ENCODE data around the gene YBEY. TPM values are rescaled to one million over a fixed set of nuclear protein-coding genes. Genes with fewer than 3 reads are reported as not detected.

YBEY gene
- total RNA-seq, 2 experiments from 2014 or later = 14.4 to 14.8 TPM

DNA sequence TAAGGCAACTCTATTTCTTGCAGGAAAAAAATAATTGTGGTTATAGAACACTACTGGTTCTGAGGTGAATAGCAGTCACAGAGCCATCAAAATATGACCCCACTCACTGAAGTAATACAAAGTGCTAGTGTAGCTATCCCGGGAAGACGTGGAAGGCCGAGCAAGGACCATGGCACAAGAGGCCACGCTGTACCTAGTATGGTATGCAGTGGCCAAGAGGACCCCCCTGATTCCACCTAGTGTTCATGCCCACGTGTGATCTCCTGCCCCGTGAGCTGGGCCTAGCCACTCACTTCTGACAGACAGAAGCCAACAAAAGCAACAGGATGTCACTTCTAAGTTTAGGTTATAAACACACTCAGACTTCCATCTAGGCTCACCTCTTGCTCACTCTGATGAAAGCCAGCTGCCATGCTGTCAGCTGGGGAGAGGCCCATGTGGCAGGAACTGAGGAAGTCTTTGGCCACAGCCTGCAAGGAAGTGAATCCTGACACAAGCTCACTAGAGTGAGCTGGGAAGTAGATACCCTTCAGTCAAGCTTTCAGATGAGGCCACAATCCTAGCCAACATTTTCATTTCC, 35.9 kb upstream of the YBEY start:
- H3K27me3 Mint-ChIP-seq = no peaks in the 10 kb centered on the region
- H3K36me3 Mint-ChIP-seq = peaks cover 61% of the 10 kb centered on the region
- DNase-seq = peak; percentile 24
- POLR2A ChIA-PET = no interaction called here
- no peaks in the 10 kb centered on the region for H3K9me3 Mint-ChIP-seq
- intact Hi-C loops (cut with micrococcal nuclease) = loop anchor here (5.0 kb wide), 1 partner anchor 37 kb away; the partner anchor contains the start of genes MCM3AP and YBEY
- CTCF ChIA-PET = interaction anchor here (1.0 to 2.2 kb wide), 4 partner anchors 18 to 278 kb away, joined by 3 to 5 read pairs (median 4); no protein-coding TSS in a partner anchor
- peaks cover 31% of the 10 kb centered on the region for H3K4me1 Mint-ChIP-seq (ENCODE audit: low read depth)
- H3K4me3 Mint-ChIP-seq = no peak overlapping the region
- H3K27ac Mint-ChIP-seq = peak overlapping the region; percentile 57

DNA sequence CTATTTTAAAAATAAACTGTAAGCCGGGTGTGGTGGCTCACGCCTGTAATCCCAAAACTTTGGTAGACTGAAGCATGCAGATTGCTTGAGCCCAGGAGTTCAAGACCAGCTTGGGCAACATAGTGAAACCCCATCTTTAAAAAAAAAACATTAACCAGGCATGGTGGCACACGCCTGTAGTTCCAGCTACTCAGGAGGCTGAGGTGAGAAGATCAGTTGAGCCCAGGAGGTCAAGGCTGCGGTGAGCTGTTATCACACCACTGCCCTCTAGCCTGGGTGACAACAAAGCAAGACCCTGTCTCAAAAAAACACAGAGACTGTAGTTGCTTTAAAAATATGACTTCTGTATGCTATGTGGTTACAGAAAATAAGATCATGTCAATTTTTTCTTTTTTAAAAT, 33.3 kb upstream of the YBEY start:
- H3K36me3 Mint-ChIP-seq = peaks cover 62% of the 10 kb centered on the region

GRCh38 chr21:46253610-46254124, 32.5 kb upstream of the YBEY start:
- POLR2A ChIA-PET = no interaction called here
- no peak overlapping the region for H3K4me3 Mint-ChIP-seq
- peak; percentile 75 for DNase-seq
- H3K27ac Mint-ChIP-seq = peak overlapping the region; percentile 79
- intact Hi-C loops (cut with micrococcal nuclease) = loop anchor here (5.0 kb wide), 1 partner anchor 34 kb away; the partner anchor contains the start of genes MCM3AP and YBEY
- peaks cover 31% of the 10 kb centered on the region for H3K4me1 Mint-ChIP-seq (ENCODE audit: low read depth)
- CTCF ChIA-PET = interaction anchor here (0.8 to 1.2 kb wide), 3 partner anchors 17 to 110 kb away, joined by 3 to 4 read pairs (median 3); no protein-coding TSS in a partner anchor
- H3K9me3 Mint-ChIP-seq = no peaks in the 10 kb centered on the region
- peaks cover 66% of the 10 kb centered on the region for H3K36me3 Mint-ChIP-seq
- H3K27me3 Mint-ChIP-seq = no peaks in the 10 kb centered on the region

More for the DNA sequence above, 33.3 kb upstream of the YBEY start:
- H3K9me3 Mint-ChIP-seq = no peaks in the 10 kb centered on the region
- no peak overlapping the region for H3K27ac Mint-ChIP-seq
- peaks cover 31% of the 10 kb centered on the region for H3K4me1 Mint-ChIP-seq (ENCODE audit: low read depth)
- POLR2A ChIA-PET = no interaction called here
- H3K27me3 Mint-ChIP-seq = no peaks in the 10 kb centered on the region
- intact Hi-C loops (cut with micrococcal nuclease) = loop anchor here (5.0 kb wide), 1 partner anchor 34 kb away; the partner anchor contains the start of genes MCM3AP and YBEY
- no peak for DNase-seq
- H3K4me3 Mint-ChIP-seq = no peak overlapping the region
- CTCF ChIA-PET = interaction anchor here (1.2 to 1.3 kb wide), 2 partner anchors 16 to 28 kb away, joined by 3 read pairs; no protein-coding TSS in a partner anchor

- no peak overlapping the region for H3K4me3 Mint-ChIP-seq
- no peaks in the 10 kb centered on the region for H3K27me3 Mint-ChIP-seq
- CTCF ChIA-PET = interaction anchor here (0.8 to 1.1 kb wide), 2 partner anchors 23 to 111 kb away, joined by 3 to 4 read pairs; no protein-coding TSS in a partner anchor
- H3K4me1 Mint-ChIP-seq (ENCODE audit: low read depth) = peaks cover 31% of the 10 kb centered on the region
- no peak for DNase-seq
- intact Hi-C loops (cut with micrococcal nuclease) = loop anchor here (5.0 kb wide), 1 partner anchor 33 kb away; the partner anchor contains the start of genes MCM3AP and YBEY
- peak overlapping the region; percentile 79 for H3K27ac Mint-ChIP-seq
- H3K9me3 Mint-ChIP-seq = no peaks in the 10 kb centered on the region
- peaks cover 67% of the 10 kb centered on the region for H3K36me3 Mint-ChIP-seq
- POLR2A ChIA-PET = no interaction called here
These were observed 31.8 kb upstream of the YBEY start for GRCh38 chr21:46254208-46254975.

- no peak overlapping the region for H3K4me3 Mint-ChIP-seq
- no peak for DNase-seq
- no peaks in the 10 kb centered on the region for H3K9me3 Mint-ChIP-seq
- H3K27me3 Mint-ChIP-seq = no peaks in the 10 kb centered on the region
- intact Hi-C loops (cut with micrococcal nuclease) = no loop called here
- ChIA-PET CTCF (no interaction called here), POLR2A (no interaction called here)
- peak overlapping the region; percentile 79 for H3K27ac Mint-ChIP-seq
- peaks cover 31% of the 10 kb centered on the region for H3K4me1 Mint-ChIP-seq (ENCODE audit: low read depth)
- H3K36me3 Mint-ChIP-seq = peaks cover 59% of the 10 kb centered on the region
These were observed 31.0 kb upstream of the YBEY start for GRCh38 chr21:46255166-46255565.

- ChIA-PET CTCF (no interaction called here), POLR2A (no interaction called here)
- no peak overlapping the region for H3K27ac Mint-ChIP-seq
- no peak overlapping the region for H3K4me3 Mint-ChIP-seq
- H3K4me1 Mint-ChIP-seq (ENCODE audit: low read depth) = peaks cover 24% of the 10 kb centered on the region
- no peak for DNase-seq
- no peaks in the 10 kb centered on the region for H3K9me3 Mint-ChIP-seq
- H3K36me3 Mint-ChIP-seq = peaks cover 56% of the 10 kb centered on the region
- H3K27me3 Mint-ChIP-seq = no peaks in the 10 kb centered on the region
- intact Hi-C loops (cut with micrococcal nuclease) = no loop called here
These were observed 30.3 kb upstream of the YBEY start for GRCh38 chr21:46255758-46256337.

DNA sequence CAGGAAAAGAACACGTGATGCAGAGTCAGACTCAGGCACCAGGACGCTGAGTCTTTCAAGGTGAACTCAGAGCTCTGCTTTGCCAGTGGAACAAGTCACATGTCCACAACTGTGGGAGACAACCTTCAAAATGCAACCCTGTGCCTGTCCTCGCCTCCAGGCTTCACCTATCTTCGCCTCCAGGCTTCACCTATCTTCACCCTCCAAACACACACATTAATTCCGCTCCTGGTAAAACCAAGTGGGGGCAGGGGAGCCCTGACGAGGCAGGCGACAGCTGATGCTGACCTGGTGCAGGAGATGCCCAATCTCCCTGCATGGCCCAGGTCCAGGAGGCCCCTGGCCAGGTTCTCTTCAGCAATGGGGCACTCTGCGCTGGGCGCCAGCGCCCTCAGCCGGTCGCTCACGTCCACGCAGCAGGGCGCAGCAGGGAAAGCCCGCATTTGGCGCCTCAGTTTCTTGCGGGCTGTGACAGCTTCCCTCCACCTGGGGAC, 29.6 kb upstream of the YBEY start:
- no peak for DNase-seq
- Mint-ChIP-seq H3K27ac (no peak overlapping the region), H3K27me3 (no peaks in the 10 kb centered on the region), H3K36me3 (peaks cover 59% of the 10 kb centered on the region), H3K9me3 (no peaks in the 10 kb centered on the region), H3K4me3 (no peak overlapping the region), H3K4me1 (ENCODE audit: low read depth) (peaks cover 20% of the 10 kb centered on the region)
- CTCF ChIA-PET = no interaction called here
- POLR2A ChIA-PET = no interaction called here
- intact Hi-C loops (cut with micrococcal nuclease) = no loop called here

DNA sequence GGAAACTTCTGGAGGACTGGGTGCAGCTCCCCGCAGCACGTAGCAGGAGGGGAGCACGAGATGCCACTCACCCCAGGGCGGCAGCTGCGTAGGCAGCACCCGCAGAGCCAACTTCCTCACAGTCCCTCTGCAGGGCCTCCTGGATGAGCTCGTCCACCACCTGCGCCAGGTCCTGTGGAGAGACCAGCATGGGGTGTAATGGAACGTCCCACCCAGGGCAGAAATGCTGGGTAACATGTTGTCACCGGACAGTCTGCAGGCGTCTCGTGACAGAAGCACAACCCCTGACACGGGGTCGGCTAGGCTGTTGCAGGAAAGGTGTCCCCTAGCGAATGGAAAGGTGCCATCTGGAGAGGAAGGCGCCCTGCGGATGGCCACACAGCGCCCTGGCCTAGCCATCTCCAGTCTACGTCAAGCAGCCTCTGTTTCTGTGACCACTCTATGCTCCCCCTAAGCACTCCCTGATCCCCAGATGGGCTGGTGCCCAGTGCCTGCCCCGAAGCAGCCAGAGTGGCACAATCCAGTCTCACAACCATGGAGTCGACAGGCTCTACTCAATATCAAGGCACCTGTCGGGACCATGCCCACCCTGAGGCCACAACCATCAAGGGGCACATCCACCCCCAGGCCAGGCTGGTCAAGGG, 22.0 kb upstream of the YBEY start:
- POLR2A ChIA-PET = no interaction called here
- intact Hi-C loops (cut with micrococcal nuclease) = no loop called here
- CTCF ChIA-PET = no interaction called here
- no peak overlapping the region for H3K4me3 Mint-ChIP-seq
- no peaks in the 10 kb centered on the region for H3K27me3 Mint-ChIP-seq
- no peaks in the 10 kb centered on the region for H3K4me1 Mint-ChIP-seq (ENCODE audit: low read depth)
- no peak overlapping the region for H3K27ac Mint-ChIP-seq
- peaks cover 39% of the 10 kb centered on the region for H3K36me3 Mint-ChIP-seq
- H3K9me3 Mint-ChIP-seq = no peaks in the 10 kb centered on the region
- DNase-seq = no peak

DNA sequence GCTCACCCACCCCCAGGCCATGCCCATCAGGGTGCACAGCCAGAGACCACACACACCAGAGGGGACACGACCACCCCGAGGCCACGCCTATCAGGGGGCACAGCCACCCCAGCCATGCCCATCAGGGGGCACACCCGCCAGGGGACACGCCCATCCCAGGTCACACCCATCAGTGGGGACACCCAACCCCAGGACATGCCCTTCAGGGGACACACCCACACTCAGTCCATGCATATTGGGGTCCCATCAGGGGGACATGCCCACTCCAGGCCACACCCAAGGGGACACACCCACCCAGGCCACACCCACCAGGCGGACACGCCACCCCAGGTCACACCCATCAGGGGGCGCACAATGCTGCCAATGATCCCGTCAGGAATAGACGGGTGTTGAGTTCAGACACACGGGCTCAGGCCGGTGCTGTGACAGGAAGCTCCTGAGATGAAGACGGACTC, 21.4 kb upstream of the YBEY start:
- DNase-seq = no peak
- CTCF ChIA-PET = no interaction called here

DNA sequence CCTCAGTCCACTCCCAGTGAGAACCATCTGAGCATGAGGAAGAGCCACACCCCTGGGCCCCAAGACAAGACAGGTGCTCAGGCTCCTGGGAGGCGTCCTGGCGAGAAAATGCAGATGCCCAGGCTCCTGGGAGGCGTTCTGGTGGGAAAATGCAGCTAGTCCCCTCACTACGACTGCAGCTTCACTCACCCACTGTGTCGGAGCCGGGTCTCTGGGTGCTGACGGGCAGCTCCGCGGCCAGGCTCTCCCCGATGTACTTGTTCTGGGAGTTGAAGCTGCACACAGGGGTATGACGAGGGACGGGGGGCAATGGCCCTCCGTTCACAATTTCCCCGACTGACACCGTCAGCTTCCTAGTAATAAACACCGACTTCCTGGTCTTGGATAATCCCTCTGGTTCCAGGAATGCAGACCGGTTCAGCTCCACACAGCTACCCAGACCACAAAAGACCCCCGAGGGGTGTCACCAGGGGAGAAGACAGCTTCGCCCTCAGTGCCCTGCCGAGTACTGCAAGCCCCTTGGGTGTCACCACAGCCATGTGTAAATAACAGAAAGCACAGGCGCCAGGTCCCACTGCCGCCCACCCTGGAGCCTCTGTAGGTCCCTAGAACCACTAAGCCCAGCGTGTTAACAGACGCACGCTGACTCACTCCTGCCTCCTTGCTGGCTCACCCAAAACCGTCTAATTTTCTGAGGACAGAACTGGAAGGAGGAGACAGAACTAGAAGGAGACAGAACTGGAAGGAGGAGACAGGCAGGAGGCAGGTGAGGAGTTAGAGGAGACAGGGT, 20.2 kb upstream of the YBEY start:
- POLR2A ChIA-PET = no interaction called here
- CTCF ChIA-PET = interaction anchor here (0.5 kb wide), 1 partner anchor 13 kb away, joined by 3 read pairs; no protein-coding TSS in a partner anchor
- intact Hi-C loops (cut with micrococcal nuclease) = no loop called here
- Mint-ChIP-seq H3K4me1 (ENCODE audit: low read depth) (no peaks in the 10 kb centered on the region), H3K27me3 (no peaks in the 10 kb centered on the region), H3K36me3 (peaks cover 34% of the 10 kb centered on the region), H3K4me3 (no peak overlapping the region), H3K9me3 (no peaks in the 10 kb centered on the region), H3K27ac (no peak overlapping the region)
- DNase-seq = no peak

More for the DNA sequence above, 21.4 kb upstream of the YBEY start:
- no peaks in the 10 kb centered on the region for H3K4me1 Mint-ChIP-seq (ENCODE audit: low read depth)
- POLR2A ChIA-PET = no interaction called here
- no peaks in the 10 kb centered on the region for H3K27me3 Mint-ChIP-seq
- peaks cover 39% of the 10 kb centered on the region for H3K36me3 Mint-ChIP-seq
- H3K9me3 Mint-ChIP-seq = no peaks in the 10 kb centered on the region
- intact Hi-C loops (cut with micrococcal nuclease) = no loop called here
- H3K4me3 Mint-ChIP-seq = no peak overlapping the region
- no peak overlapping the region for H3K27ac Mint-ChIP-seq

DNA sequence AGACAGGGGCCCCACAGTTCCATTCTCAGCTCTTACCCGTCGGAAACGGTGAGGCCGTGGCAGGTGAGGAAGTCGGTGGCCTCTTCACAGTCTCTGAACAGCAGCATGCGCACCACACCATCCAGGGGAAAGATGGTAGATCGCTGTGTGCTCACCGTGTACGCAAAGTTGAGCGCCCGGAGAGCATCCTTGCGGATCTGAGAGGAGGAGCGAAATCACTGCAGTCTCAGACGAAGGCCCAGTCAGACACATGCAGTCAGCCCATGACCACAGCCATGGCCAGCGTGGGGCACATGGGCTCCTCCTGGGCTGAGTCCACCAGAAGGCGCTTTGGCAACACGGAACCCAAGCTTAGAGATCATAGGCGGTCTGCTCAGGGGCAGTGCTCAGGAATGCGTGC, 19.2 kb upstream of the YBEY start:
- DNase-seq = no peak
- Mint-ChIP-seq H3K36me3 (peaks cover 32% of the 10 kb centered on the region), H3K4me1 (ENCODE audit: low read depth) (no peaks in the 10 kb centered on the region), H3K27ac (no peak overlapping the region), H3K4me3 (no peak overlapping the region), H3K27me3 (no peaks in the 10 kb centered on the region), H3K9me3 (no peaks in the 10 kb centered on the region)
- ChIA-PET POLR2A (interaction anchor here (0.5 kb wide), 1 partner anchor 24 kb away, joined by 3 read pairs; no protein-coding TSS in a partner anchor), CTCF (no interaction called here)
- intact Hi-C loops (cut with micrococcal nuclease) = no loop called here
